Psoas muscle (tissue), 8 donors: ENCODE data around the gene KLK13. TPM values are rescaled to one million over a fixed set of nuclear protein-coding genes. Genes with fewer than 3 reads are reported as not detected.
A peak's percentile ranks its signal among the peaks of the same experiment; 100 is the strongest.

ENCODE experiments used
- ATAC-seq, 4 donors: fragments of 200-7000 bp; cut with Tn5 transposase; one replicate each; pipeline ENCODE4 v1.9.1; 2020; ENCODE audit warnings: moderate library complexity in 3 of 4, mild to moderate bottlenecking in 2 of 4
- DNase-seq, 2 donors: peaks; one replicate each; pipeline ENCODE4 v3.0.0-alpha.2; 2020
- H3K27ac ChIP-seq: fragments of 200-600 bp; one replicate; pipeline ENCODE4 v1.8.0; 2022
- H3K27me3 ChIP-seq, 3 donors: fragments of 200-600 bp in 1 of 3; one replicate each; pipeline versions ENCODE4 v1.6.1 to v1.8.0; 2013 to 2022; ENCODE audit warnings: low read length in 2 of 3, mild to moderate bottlenecking in 2 of 3, moderate library complexity in 1 of 3; ENCODE audit not compliant: insufficient read depth in 3 of 3
- H3K36me3 ChIP-seq, 2 donors: fragments of 200-600 bp in 1 of 2; one replicate each; pipeline versions ENCODE4 v1.6.1 to v1.8.0; 2013 to 2022; ENCODE audit warnings: low read depth in 1 of 2, mild to moderate bottlenecking in 1 of 2, moderate library complexity in 1 of 2; ENCODE audit not compliant: insufficient read depth in 1 of 2
- H3K4me1 ChIP-seq: fragments of 200-600 bp; one replicate; pipeline ENCODE4 v1.8.0; 2022
- H3K4me3 ChIP-seq: fragments of 200-600 bp; one replicate; pipeline ENCODE4 v1.8.0; 2022; ENCODE audit warnings: mild to moderate bottlenecking
- H3K9me3 ChIP-seq: fragments of 200-600 bp; one replicate; pipeline ENCODE4 v1.8.0; 2022
- CTCF ChIP-seq: fragments of 200-600 bp; IDR thresholded peaks from one replicate; pipeline ENCODE4 v1.8.0; 2022; ENCODE audit warnings: antibody characterized with exemption
- WGBS, 3 donors: extraction: QIAGEN DNeasy Blood & Tissue Kit; methylation state at CpG; one replicate each; pipeline versions ENCODE4 v1.1.6 to v1.1.7; 2013; 5-methylcytosine and 5-hydroxymethylcytosine counted together
- intact Hi-C, 2 donors: fragments of 100-400 bp; cut with DNase I; formaldehyde crosslinking; loops; one replicate each; pipeline versions ENCODE4 v1.11.0 to v1.14.2; 2022
- long read RNA-seq, 2 donors: library from polyadenylated mRNA; unstranded; transcript quantifications; one replicate each; pipeline ENCODE4 v2.0.0, GENCODE V29; 2021
- polyA plus RNA-seq, 3 donors: library from polyadenylated mRNA; stranded (reverse); fragments of 200-250 nt; gene quantifications; one replicate each; pipeline ENCODE4 v1.2.3, GENCODE V29; 2013
- total RNA-seq, 4 donors: library from RNA; stranded (reverse); fragmentation: NEBNext Ultra II Directional in 2 of 4; extraction: Animal tissue kit (Norgen Biotek cat#: 25700) in 2 of 4; gene quantifications; one replicate each; pipeline versions ENCODE4 v1.2.1 to v1.2.4, GENCODE V29; 2021 to 2023
- donor health status: healthy with polysubstance abuse.
- donor health status: DM: no; HTN: no; CAD: no; lungs with moderate emphysema.
- donor health status: Bipolar disorder and iron deficiency.
- donor health status: healthy.
- donor health status: DM: yes; HTN: yes; CAD: no.
- donor health status: DM: no; HTN: no; CAD: no.
- donor health status: DM: no; HTN: no; CAD: no.
- donor health status: DM: yes; HTN: yes; CAD: no.

The KLK13 gene
- total RNA-seq = not detected
- under 1 TPM in 1 of 3 donors, not detected in 2; 0.18 TPM for polyA plus RNA-seq
- long read RNA-seq, donor 1 = 0 reads
- long read RNA-seq, donor 2 = 0 reads

- no peak for TF ChIP-seq CTCF
- ATAC-seq = no peak
- no peak within 1 kb of the TSS for H3K27ac ChIP-seq
- no peaks in the 10 kb centered on the region for H3K36me3 ChIP-seq
- H3K27me3 ChIP-seq = peaks cover 0 to 40% (median 2%) of the 10 kb centered on the region in 3 donors
- intact Hi-C loops = no loop called here
- H3K9me3 ChIP-seq = no peaks in the 10 kb centered on the region
- WGBS, 3 donors = 14 to 18% (median 15%) methylated on average over 25 to 38 of the region's 38 CpGs
- no peak within 1 kb of the TSS for H3K4me3 ChIP-seq
- DNase-seq = peak in 1 of 2 donors; percentile 30
- no peaks in the 10 kb centered on the region for H3K4me1 ChIP-seq
Measured at GRCh38 chr19:51064534-51065220, at the start of gene KLK13. KLK13 (minus strand) TSS chr19:51065092; CDS start chr19:51065067, 25 bp downstream.

- Histone ChIP-seq H3K4me1 (no peaks in the 10 kb centered on the region), H3K36me3 (no peaks in the 10 kb centered on the region), H3K27me3 (peaks cover 0 to 19% (median 4%) of the 10 kb centered on the region in 3 donors), H3K9me3 (no peaks in the 10 kb centered on the region), H3K27ac (no peak overlapping the region), H3K4me3 (no peak overlapping the region)
- WGBS, 3 donors = 73 to 83% (median 78%) methylated on average over 6 of the region's 6 CpGs
- no peak for TF ChIP-seq CTCF
- intact Hi-C loops = loop anchor here in 1 of 2 donors (5.0 kb wide), 1 partner anchor 478 kb away; no protein-coding TSS in a partner anchor
- DNase-seq (no peak), ATAC-seq (no peak)
Measured at GRCh38 chr19:51114087-51114729, 49.3 kb upstream of the KLK13 start.

- peaks cover 0 to 16% (median 1%) of the 10 kb centered on the region in 3 donors for H3K27me3 ChIP-seq
- TF ChIP-seq CTCF = no peak
- no peaks in the 10 kb centered on the region for H3K9me3 ChIP-seq
- DNase-seq (no peak), ATAC-seq (no peak)
- no peak overlapping the region for H3K4me3 ChIP-seq
- peaks cover 7% of the 10 kb centered on the region for H3K4me1 ChIP-seq
- 33 to 46% (median 39%) methylated on average over 6 of the region's 6 CpGs for WGBS, 3 donors
- no peaks in the 10 kb centered on the region for H3K36me3 ChIP-seq
- intact Hi-C loops = loop anchor here in 1 of 2 donors (5.0 kb wide), 1 partner anchor 481 kb away; no protein-coding TSS in a partner anchor
- H3K27ac ChIP-seq = no peak overlapping the region
Measured at GRCh38 chr19:51111606-51112005, 46.7 kb upstream of the KLK13 start.

GRCh38 chr19:51110666-51110971 is 45.7 kb upstream of the KLK13 start:
- TF ChIP-seq CTCF = no peak
- WGBS, 3 donors = 55 to 65% (median 62%) methylated on average over 1 of the region's 1 CpG
- no peak overlapping the region for H3K27ac ChIP-seq
- peaks cover 7% of the 10 kb centered on the region for H3K4me1 ChIP-seq
- intact Hi-C loops = loop anchor here in 1 of 2 donors (5.0 kb wide), 1 partner anchor 482 kb away; no protein-coding TSS in a partner anchor
- peaks cover 0 to 12% (median 1%) of the 10 kb centered on the region in 3 donors for H3K27me3 ChIP-seq
- H3K36me3 ChIP-seq = no peaks in the 10 kb centered on the region
- H3K4me3 ChIP-seq = no peak overlapping the region
- ATAC-seq (no peak), DNase-seq (no peak)
- H3K9me3 ChIP-seq = no peaks in the 10 kb centered on the region
